Measurements from ENCODE around the gene CRACDL.

CRACDL gene

GRCh38 chr2:98821629-98822135 is 114.3 kb downstream of the CRACDL start:
- no peak for DNase-seq

GRCh38 chr2:98819231-98819766 is 116.7 kb downstream of the CRACDL start:
- no peak for DNase-seq

GRCh38 chr2:98818164-98818563 is 117.9 kb downstream of the CRACDL start:
- DNase-seq: no peak

DNA sequence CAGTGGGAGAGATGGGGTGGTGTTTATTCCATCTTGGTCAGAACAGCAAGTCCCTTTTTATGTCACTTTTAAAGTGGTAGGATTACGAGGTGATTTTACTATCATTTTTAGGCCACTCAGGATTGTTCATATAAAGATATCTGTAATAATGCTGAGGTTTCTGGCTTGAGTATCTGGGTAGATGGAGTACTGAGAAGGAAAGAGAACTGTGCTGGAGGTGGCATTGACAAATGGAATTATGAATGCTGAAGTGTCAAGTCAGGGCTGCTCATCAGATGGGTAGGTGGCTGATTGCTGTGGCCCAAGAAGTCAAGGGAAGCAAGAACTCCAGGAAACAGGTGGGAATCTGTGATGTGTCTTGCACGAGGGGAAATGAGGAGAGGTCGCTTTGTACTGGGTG is 119.7 kb downstream of the CRACDL start:
- DNase-seq: no peak

DNA sequence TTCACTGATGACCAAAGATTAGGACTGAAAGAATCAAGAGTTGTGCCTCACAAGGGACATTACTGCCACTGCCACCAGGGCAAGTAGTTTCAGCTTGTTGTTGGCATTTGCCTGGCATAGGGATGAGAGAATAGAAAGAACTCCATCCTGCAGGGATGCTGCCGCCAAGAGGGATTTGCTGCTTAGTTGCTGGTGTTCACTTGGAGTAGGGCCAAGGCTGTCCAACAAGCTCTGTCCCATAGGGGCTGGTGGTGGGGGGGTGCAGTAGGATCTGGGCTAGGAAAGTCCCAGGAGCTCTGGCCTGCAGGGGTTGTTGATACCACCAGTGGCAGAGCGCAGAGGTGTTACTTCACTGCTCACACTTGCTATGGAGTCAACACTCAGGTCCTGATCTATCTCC is 120.2 kb downstream of the CRACDL start:
- no peak for DNase-seq

DNA sequence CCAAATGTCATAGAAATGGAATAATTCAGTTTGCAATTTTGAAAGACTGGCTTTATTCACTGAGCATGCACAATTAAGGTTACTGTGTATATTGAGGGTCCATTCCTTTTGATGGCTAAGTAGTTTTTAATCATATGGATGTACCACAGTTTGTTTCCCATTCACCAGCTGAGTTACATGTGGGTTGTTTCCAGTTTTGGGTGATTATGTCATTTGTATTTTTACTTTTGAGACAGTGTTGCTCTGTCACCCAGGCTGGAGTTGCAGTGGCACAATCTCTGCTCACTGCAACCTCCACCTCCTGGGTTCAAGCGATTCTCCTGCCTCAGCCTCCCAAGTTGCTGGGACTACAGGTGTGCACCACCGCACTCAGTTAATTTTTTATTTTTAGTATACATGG is 124.3 kb downstream of the CRACDL start:
- DNase-seq: no peak

DNA sequence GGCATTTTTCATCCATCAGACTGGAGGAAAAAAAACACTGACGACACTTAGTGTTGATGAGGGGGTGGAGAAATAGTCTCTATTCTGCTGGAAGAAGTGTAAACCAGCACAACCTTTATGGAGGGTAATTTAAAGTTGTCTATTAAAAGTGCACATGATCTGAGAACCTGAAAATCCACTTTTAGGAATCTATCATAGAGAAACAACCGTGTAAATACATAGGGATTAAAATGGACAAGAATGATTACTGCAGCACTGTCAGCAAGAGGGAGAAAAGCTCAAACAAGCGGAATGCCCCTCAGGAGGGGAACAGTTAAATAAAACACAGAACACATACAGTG is 125.5 kb downstream of the CRACDL start:
- DNase-seq: no peak

- DNase-seq: no peak
These were observed 126.0 kb downstream of the CRACDL start for GRCh38 chr2:98809878-98810587.

DNA sequence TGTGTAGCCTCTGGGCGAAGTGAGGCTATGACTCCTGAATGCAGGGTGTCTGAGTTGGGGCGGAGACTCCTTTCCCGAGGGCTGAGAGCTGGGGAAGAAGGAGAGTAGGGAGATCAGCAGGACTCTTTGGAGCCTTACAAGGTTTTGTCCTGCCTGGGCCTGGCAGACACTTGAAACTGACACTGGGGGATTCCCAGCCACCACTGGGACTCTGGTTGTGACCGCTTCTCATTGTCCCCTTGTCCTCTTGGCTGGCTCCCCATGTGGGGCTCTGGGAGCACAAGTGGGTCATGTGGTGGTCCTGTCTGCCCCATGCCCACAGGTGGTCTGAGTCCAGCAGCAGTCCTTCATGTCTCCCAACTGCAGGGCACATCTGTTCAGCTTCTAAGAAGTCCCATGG is 126.9 kb downstream of the CRACDL start:
- no peak for DNase-seq

DNA sequence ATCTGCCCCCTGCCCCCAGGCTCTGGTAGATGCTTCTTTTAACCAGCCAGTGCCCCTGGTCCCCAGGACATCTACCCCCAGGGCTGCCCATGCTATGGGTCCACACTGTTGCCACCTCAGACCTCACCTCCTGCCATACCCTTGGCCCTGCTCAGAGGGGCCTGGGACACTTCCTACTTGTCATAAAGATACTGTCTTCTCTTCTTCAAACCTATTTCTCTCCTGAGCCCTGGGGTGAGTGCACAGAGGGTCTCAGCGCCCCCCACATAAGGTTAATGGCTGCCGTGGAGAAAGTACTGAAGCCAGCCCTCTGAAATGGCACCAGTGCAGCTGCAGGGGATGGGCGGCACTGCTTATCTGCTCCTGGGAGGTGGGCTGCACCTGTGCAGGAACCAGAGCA is 127.5 kb downstream of the CRACDL start:
- no peak for DNase-seq

- no peak for DNase-seq
These were observed 128.1 kb downstream of the CRACDL start for GRCh38 chr2:98807929-98808328.

GRCh38 chr2:98807221-98807620 is 128.8 kb downstream of the CRACDL start:
- no peak for DNase-seq

- no peak for DNase-seq
These were observed 129.8 kb downstream of the CRACDL start for GRCh38 chr2:98806236-98806697.

- DNase-seq: no peak
These were observed 130.4 kb downstream of the CRACDL start for GRCh38 chr2:98805412-98806171.

GRCh38 chr2:98804736-98805135 is 131.3 kb downstream of the CRACDL start:
- no peak for DNase-seq

DNA sequence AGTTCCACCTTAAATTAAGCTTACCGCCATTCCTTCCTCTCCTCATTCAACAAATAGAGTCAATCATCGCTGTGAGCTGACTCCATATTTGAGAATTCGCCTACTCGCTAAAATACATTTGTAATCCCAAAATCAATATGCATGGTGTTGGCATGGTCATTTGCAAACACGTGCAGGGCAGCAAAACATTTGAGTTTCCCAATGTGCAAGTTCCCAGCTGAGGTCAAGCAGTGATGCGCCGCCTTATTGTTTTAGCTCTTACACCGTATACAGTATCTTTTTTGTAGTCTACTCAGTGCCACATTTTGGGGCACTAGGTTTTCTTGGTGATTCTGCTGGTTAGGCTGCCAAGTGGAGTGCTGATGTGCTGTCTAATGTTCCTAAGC is 131.8 kb downstream of the CRACDL start:
- DNase-seq: no peak

DNA sequence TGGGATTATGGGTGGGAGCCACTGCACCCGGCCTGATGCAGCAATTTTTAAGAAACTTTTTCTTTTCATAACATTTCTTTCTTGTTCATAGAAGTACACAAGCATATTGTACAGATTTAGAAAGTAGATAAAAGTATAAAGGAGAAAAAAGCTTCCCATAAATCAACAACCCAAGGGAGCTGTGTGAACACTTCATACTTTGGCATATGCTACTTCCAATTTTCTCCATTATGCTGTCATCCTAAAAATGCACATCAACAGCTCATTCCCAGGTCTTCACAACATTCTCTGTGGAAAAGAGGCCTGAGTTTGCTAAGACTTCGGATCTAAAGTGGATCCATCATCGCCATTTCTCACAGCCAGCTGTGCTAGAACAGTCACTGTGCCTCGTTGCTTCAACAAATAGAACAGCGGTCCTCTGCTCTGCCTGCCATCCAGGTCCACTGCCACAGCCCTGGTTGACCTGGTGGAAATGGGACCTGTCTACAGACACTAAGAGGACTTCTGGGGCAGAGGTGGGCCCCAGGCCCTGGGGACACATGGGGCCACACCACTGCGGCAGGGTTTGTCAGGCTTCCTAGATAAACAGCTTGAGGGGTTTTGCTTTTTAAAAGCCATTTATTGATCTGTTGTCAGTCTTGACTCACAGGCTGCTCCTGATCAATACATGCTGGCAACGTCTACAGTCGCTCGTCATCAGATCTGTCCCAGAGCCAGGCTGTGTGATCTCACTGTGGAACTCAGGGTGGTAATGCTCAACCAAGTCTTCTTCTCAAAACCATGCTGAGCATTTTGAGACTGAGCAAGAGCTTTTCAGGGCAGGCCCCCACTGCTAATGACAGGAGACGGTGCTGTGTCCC is 132.4 kb downstream of the CRACDL start:
- no peak for DNase-seq

- no peak for DNase-seq
These were observed 133.7 kb downstream of the CRACDL start for GRCh38 chr2:98802344-98802743.

- no peak for DNase-seq
These were observed 134.1 kb downstream of the CRACDL start for GRCh38 chr2:98801921-98802321.

DNA sequence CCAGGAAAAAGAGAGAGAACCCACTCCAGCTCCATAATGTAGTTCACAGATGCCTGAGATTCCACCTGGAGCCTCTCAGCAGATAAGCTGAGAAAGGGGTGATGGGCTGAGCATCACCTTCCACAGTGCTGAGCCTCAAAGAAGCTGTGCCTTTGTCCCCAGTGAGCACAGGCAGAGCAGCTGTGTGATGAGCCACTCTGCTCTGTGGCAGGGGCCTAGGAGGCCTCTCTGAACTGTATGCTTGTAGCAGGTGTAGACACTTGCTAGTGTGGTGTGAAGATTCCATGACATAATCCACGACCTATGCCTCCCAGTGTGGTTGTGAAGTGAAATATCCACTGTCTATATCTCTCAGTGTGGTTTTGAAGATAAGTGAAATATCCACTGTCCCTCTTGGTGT is 134.7 kb downstream of the CRACDL start:
- no peak for DNase-seq

- no peak for DNase-seq
These were observed 135.5 kb downstream of the CRACDL start for GRCh38 chr2:98800330-98801064.
